ENCODE results near the gene BHMT2.

BHMT2 gene

DNA sequence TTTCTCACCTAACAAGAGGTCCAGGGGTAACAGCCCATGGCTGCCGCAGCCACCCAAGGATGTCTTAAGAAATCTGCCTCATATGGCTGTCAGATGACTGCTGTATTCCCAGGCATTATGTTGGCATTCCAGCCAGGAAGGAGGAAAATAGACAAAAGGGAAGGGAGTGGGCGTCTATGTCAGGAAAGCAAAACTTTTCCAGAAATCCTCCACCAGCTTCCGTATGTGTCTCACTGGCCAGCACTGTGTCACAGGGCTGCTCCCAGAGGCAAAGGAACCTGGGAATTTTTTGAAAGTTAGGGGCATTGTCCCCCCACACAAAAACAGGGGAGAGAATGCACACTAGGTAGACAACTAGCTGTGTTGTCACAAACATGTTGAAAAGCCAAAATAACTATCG is 7.3 kb downstream of the BHMT2 start:
- DNase-seq (ENCODE audit: low read depth) = no peak
- no peak overlapping the region for H3K4me3 ChIP-seq (ENCODE audit: control insufficient read depth, low read depth, low read length)
- TF ChIP-seq CTCF (IDR thresholded peaks at IDR 0.05; ENCODE audit: control insufficient read depth, insufficient read depth, low read depth, low read length, missing control alignments) = no peak

GRCh38 chr5:79077680-79078365 is 8.3 kb downstream of the BHMT2 start:
- DNase-seq (ENCODE audit: low read depth) = no peak
- TF ChIP-seq CTCF (IDR thresholded peaks at IDR 0.05; ENCODE audit: control insufficient read depth, insufficient read depth, low read depth, low read length, missing control alignments) = no peak

GRCh38 chr5:79080804-79081203 is 11.2 kb downstream of the BHMT2 start:
- H3K4me3 ChIP-seq (ENCODE audit: control insufficient read depth, low read depth, low read length) = no peak overlapping the region
- no peak for DNase-seq (ENCODE audit: low read depth)
- TF ChIP-seq CTCF (IDR thresholded peaks at IDR 0.05; ENCODE audit: control insufficient read depth, insufficient read depth, low read depth, low read length, missing control alignments) = no peak

More at GRCh38 chr5:79077680-79078365, 8.3 kb downstream of the BHMT2 start:
- H3K4me3 ChIP-seq (ENCODE audit: control insufficient read depth, low read depth, low read length) = no peak overlapping the region

- H3K4me3 ChIP-seq (ENCODE audit: control insufficient read depth, low read depth, low read length) = no peak overlapping the region
- TF ChIP-seq CTCF (IDR thresholded peaks at IDR 0.05; ENCODE audit: control insufficient read depth, insufficient read depth, low read depth, low read length, missing control alignments) = no peak
- DNase-seq (ENCODE audit: low read depth) = no peak
Measured at GRCh38 chr5:79081779-79082178, 12.2 kb downstream of the BHMT2 start.

DNA sequence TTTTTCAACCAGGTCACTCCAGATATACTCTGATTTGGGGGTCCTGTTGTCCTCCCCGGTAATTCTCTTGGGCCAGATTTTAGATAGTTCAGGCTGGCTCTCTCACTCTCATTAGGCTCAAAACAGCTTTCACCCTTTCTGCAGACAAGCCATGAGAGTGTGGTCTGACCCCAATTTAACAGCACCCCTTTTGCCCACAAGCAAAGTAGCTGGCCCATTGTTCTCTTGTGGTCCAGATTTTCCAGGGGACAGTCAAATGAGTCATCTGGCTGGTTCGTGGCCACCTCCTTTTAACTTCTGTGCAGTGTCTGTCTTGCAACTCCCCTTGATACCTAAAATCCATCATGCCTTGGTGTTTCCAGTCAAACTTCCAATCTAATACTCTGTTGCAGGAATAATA is 16.5 kb downstream of the BHMT2 start:
- no peak overlapping the region for H3K4me3 ChIP-seq (ENCODE audit: control insufficient read depth, low read depth, low read length)
- no peak for DNase-seq (ENCODE audit: low read depth)
- no peak for TF ChIP-seq CTCF (IDR thresholded peaks at IDR 0.05; ENCODE audit: control insufficient read depth, insufficient read depth, low read depth, low read length, missing control alignments)

DNA sequence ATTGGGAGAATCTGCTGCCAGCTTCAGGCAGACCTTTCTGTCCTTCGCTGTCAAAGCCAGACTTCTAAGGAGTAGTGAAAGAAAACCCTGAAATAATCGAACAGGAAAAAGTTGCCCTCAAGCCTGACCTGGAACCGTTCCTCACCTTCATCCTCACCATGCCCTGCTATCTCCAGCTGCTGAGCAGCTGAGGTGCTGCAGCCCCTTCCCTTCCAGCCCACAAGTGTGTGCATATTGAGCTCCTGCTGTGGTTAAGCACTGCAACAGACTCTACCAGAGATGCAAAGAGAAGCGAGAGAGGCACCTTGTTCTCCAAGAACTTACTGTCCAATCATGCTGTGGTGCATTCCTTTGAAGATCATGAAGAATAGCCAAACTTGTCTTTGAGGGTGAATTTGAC is 18.9 kb downstream of the BHMT2 start:
- no peak for DNase-seq (ENCODE audit: low read depth)
- TF ChIP-seq CTCF (IDR thresholded peaks at IDR 0.05; ENCODE audit: control insufficient read depth, insufficient read depth, low read depth, low read length, missing control alignments) = no peak
- no peak overlapping the region for H3K4me3 ChIP-seq (ENCODE audit: control insufficient read depth, low read depth, low read length)

Measured in AG09309 (cell line).